ENCODE measurements around the gene ADARB1. TPM values are rescaled to one million over a fixed set of nuclear protein-coding genes. Genes with fewer than 3 reads are reported as not detected.

Gene ADARB1
- polyA plus RNA-seq, 4 donors: 1.1 to 8.3 (median 3.8) TPM

GRCh38 chr21:45088729-45089128 lies 14.3 kb downstream of the ADARB1 start:
- H3K9me3 ChIP-seq (ENCODE audit: control insufficient read depth in 2 of 2, insufficient read depth in 1 of 2, low read depth in 1 of 2, low read length in 1 of 2): no peaks in the 10 kb centered on the region
- no peak overlapping the region for H3K4me3 ChIP-seq (ENCODE audit: low read depth in 1 of 3, low read length in 3 of 3)
- no peaks in the 10 kb centered on the region for H3K27me3 ChIP-seq (ENCODE audit: control insufficient read depth in 3 of 3, insufficient read depth in 3 of 3, low read length in 3 of 3)
- H3K36me3 ChIP-seq (ENCODE audit: control insufficient read depth in 3 of 3, insufficient read depth in 2 of 3, low read depth in 1 of 3, low read length in 3 of 3): no peaks in the 10 kb centered on the region
- WGBS, 3 donors: 90 to 96% (median 95%) methylated on average over 8 of the region's 8 CpGs
- no peak for DNase-seq
- peaks cover 0 to 5% (median 0%) of the 10 kb centered on the region in 3 donors for H3K4me1 ChIP-seq (ENCODE audit: control insufficient read depth in 3 of 3, insufficient read depth in 2 of 3, low read depth in 1 of 3, low read length in 2 of 3)
- no peak overlapping the region for H3K27ac ChIP-seq (ENCODE audit: low read depth in 1 of 3, low read length in 2 of 3)
- no peak for FAIRE-seq

- H3K4me1 ChIP-seq (ENCODE audit: control insufficient read depth in 3 of 3, insufficient read depth in 2 of 3, low read depth in 1 of 3, low read length in 2 of 3): peaks cover 0 to 5% (median 0%) of the 10 kb centered on the region in 3 donors
Measured at GRCh38 chr21:45089964-45090363, 15.6 kb downstream of the ADARB1 start.

GRCh38 chr21:45090966-45091365 lies 16.6 kb downstream of the ADARB1 start:
- Histone ChIP-seq H3K9me3 (ENCODE audit: control insufficient read depth in 2 of 2, insufficient read depth in 1 of 2, low read depth in 1 of 2, low read length in 1 of 2) (no peaks in the 10 kb centered on the region), H3K36me3 (ENCODE audit: control insufficient read depth in 3 of 3, insufficient read depth in 2 of 3, low read depth in 1 of 3, low read length in 3 of 3) (no peaks in the 10 kb centered on the region), H3K4me3 (ENCODE audit: low read depth in 1 of 3, low read length in 3 of 3) (no peak overlapping the region), H3K4me1 (ENCODE audit: control insufficient read depth in 3 of 3, insufficient read depth in 2 of 3, low read depth in 1 of 3, low read length in 2 of 3) (peaks cover 0 to 5% (median 0%) of the 10 kb centered on the region in 3 donors), H3K27ac (ENCODE audit: low read depth in 1 of 3, low read length in 2 of 3) (no peak overlapping the region), H3K27me3 (ENCODE audit: control insufficient read depth in 3 of 3, insufficient read depth in 3 of 3, low read length in 3 of 3) (no peaks in the 10 kb centered on the region)
- DNase-seq: no peak
- FAIRE-seq: no peak
- 77 to 91% (median 87%) methylated on average over 4 of the region's 4 CpGs for WGBS, 3 donors

More at GRCh38 chr21:45089964-45090363, 15.6 kb downstream of the ADARB1 start:
- no peak for FAIRE-seq
- Histone ChIP-seq H3K4me3 (ENCODE audit: low read depth in 1 of 3, low read length in 3 of 3) (no peak overlapping the region), H3K27me3 (ENCODE audit: control insufficient read depth in 3 of 3, insufficient read depth in 3 of 3, low read length in 3 of 3) (no peaks in the 10 kb centered on the region), H3K36me3 (ENCODE audit: control insufficient read depth in 3 of 3, insufficient read depth in 2 of 3, low read depth in 1 of 3, low read length in 3 of 3) (no peaks in the 10 kb centered on the region), H3K27ac (ENCODE audit: low read depth in 1 of 3, low read length in 2 of 3) (no peak overlapping the region), H3K9me3 (ENCODE audit: control insufficient read depth in 2 of 2, insufficient read depth in 1 of 2, low read depth in 1 of 2, low read length in 1 of 2) (no peaks in the 10 kb centered on the region)
- DNase-seq: no peak
- WGBS, 3 donors: 73 to 82% (median 77%) methylated on average over 4 of the region's 4 CpGs

- DNase-seq (no peak), FAIRE-seq (no peak)
- no peak overlapping the region for H3K4me3 ChIP-seq (ENCODE audit: low read depth in 1 of 3, low read length in 3 of 3)
- 55 to 58% (median 57%) methylated on average over 7 of the region's 7 CpGs for WGBS, 3 donors
- H3K4me1 ChIP-seq (ENCODE audit: control insufficient read depth in 3 of 3, insufficient read depth in 2 of 3, low read depth in 1 of 3, low read length in 2 of 3): peaks cover 0 to 5% (median 0%) of the 10 kb centered on the region in 3 donors
- H3K9me3 ChIP-seq (ENCODE audit: control insufficient read depth in 2 of 2, insufficient read depth in 1 of 2, low read depth in 1 of 2, low read length in 1 of 2): no peaks in the 10 kb centered on the region
- H3K27me3 ChIP-seq (ENCODE audit: control insufficient read depth in 3 of 3, insufficient read depth in 3 of 3, low read length in 3 of 3): no peaks in the 10 kb centered on the region
- peak overlapping the region in 1 of 3 donors; percentile 12 for H3K27ac ChIP-seq (ENCODE audit: low read depth in 1 of 3, low read length in 2 of 3)
- no peaks in the 10 kb centered on the region for H3K36me3 ChIP-seq (ENCODE audit: control insufficient read depth in 3 of 3, insufficient read depth in 2 of 3, low read depth in 1 of 3, low read length in 3 of 3)
Measured at GRCh38 chr21:45091550-45092322, 17.4 kb downstream of the ADARB1 start.

- WGBS, 3 donors: 35 to 51% (median 39%) methylated on average over 10 to 12 of the region's 12 CpGs
- H3K9me3 ChIP-seq (ENCODE audit: control insufficient read depth in 2 of 2, insufficient read depth in 1 of 2, low read depth in 1 of 2, low read length in 1 of 2): no peaks in the 10 kb centered on the region
- H3K27ac ChIP-seq (ENCODE audit: low read depth in 1 of 3, low read length in 2 of 3): peak overlapping the region in 1 of 3 donors; percentile 53
- no peak overlapping the region for H3K4me3 ChIP-seq (ENCODE audit: low read depth in 1 of 3, low read length in 3 of 3)
- H3K4me1 ChIP-seq (ENCODE audit: control insufficient read depth in 3 of 3, insufficient read depth in 2 of 3, low read depth in 1 of 3, low read length in 2 of 3): peaks cover 0 to 5% (median 0%) of the 10 kb centered on the region in 3 donors
- DNase-seq: peak in 1 of 2 donors; percentile 27
- no peaks in the 10 kb centered on the region for H3K27me3 ChIP-seq (ENCODE audit: control insufficient read depth in 3 of 3, insufficient read depth in 3 of 3, low read length in 3 of 3)
- FAIRE-seq: no peak
- H3K36me3 ChIP-seq (ENCODE audit: control insufficient read depth in 3 of 3, insufficient read depth in 2 of 3, low read depth in 1 of 3, low read length in 3 of 3): no peaks in the 10 kb centered on the region
Measured at GRCh38 chr21:45093035-45093532, 18.7 kb downstream of the ADARB1 start.

- no peaks in the 10 kb centered on the region for H3K27me3 ChIP-seq (ENCODE audit: control insufficient read depth in 3 of 3, insufficient read depth in 3 of 3, low read length in 3 of 3)
- H3K9me3 ChIP-seq (ENCODE audit: control insufficient read depth in 2 of 2, insufficient read depth in 1 of 2, low read depth in 1 of 2, low read length in 1 of 2): no peaks in the 10 kb centered on the region
- H3K36me3 ChIP-seq (ENCODE audit: control insufficient read depth in 3 of 3, insufficient read depth in 2 of 3, low read depth in 1 of 3, low read length in 3 of 3): no peaks in the 10 kb centered on the region
- FAIRE-seq (no peak), DNase-seq (no peak)
- H3K27ac ChIP-seq (ENCODE audit: low read depth in 1 of 3, low read length in 2 of 3): no peak overlapping the region
- peaks cover 0 to 5% (median 0%) of the 10 kb centered on the region in 3 donors for H3K4me1 ChIP-seq (ENCODE audit: control insufficient read depth in 3 of 3, insufficient read depth in 2 of 3, low read depth in 1 of 3, low read length in 2 of 3)
- WGBS, 3 donors: 70 to 91% (median 86%) methylated on average over 7 of the region's 7 CpGs
- no peak overlapping the region for H3K4me3 ChIP-seq (ENCODE audit: low read depth in 1 of 3, low read length in 3 of 3)
Measured at GRCh38 chr21:45094412-45094811, 20.0 kb downstream of the ADARB1 start.

GRCh38 chr21:45095505-45095904 lies 21.1 kb downstream of the ADARB1 start:
- FAIRE-seq: no peak
- H3K9me3 ChIP-seq (ENCODE audit: control insufficient read depth in 2 of 2, insufficient read depth in 1 of 2, low read depth in 1 of 2, low read length in 1 of 2): no peaks in the 10 kb centered on the region
- DNase-seq: no peak
- no peaks in the 10 kb centered on the region for H3K36me3 ChIP-seq (ENCODE audit: control insufficient read depth in 3 of 3, insufficient read depth in 2 of 3, low read depth in 1 of 3, low read length in 3 of 3)
- WGBS, 3 donors: 82 to 89% (median 87%) methylated on average over 11 of the region's 11 CpGs
- H3K27me3 ChIP-seq (ENCODE audit: control insufficient read depth in 3 of 3, insufficient read depth in 3 of 3, low read length in 3 of 3): no peaks in the 10 kb centered on the region
- H3K4me1 ChIP-seq (ENCODE audit: control insufficient read depth in 3 of 3, insufficient read depth in 2 of 3, low read depth in 1 of 3, low read length in 2 of 3): peaks cover 0 to 5% (median 0%) of the 10 kb centered on the region in 3 donors
- H3K27ac ChIP-seq (ENCODE audit: low read depth in 1 of 3, low read length in 2 of 3): no peak overlapping the region
- H3K4me3 ChIP-seq (ENCODE audit: low read depth in 1 of 3, low read length in 3 of 3): no peak overlapping the region

GRCh38 chr21:45096217-45096616 lies 21.8 kb downstream of the ADARB1 start:
- no peak for FAIRE-seq
- no peak for DNase-seq
- H3K4me3 ChIP-seq (ENCODE audit: low read depth in 1 of 3, low read length in 3 of 3): no peak overlapping the region
- H3K9me3 ChIP-seq (ENCODE audit: control insufficient read depth in 2 of 2, insufficient read depth in 1 of 2, low read depth in 1 of 2, low read length in 1 of 2): no peaks in the 10 kb centered on the region
- 84 to 93% (median 84%) methylated on average over 5 of the region's 5 CpGs for WGBS, 3 donors
- no peak overlapping the region for H3K27ac ChIP-seq (ENCODE audit: low read depth in 1 of 3, low read length in 2 of 3)
- H3K36me3 ChIP-seq (ENCODE audit: control insufficient read depth in 3 of 3, insufficient read depth in 2 of 3, low read depth in 1 of 3, low read length in 3 of 3): no peaks in the 10 kb centered on the region
- H3K27me3 ChIP-seq (ENCODE audit: control insufficient read depth in 3 of 3, insufficient read depth in 3 of 3, low read length in 3 of 3): no peaks in the 10 kb centered on the region
- peaks cover 0 to 5% (median 0%) of the 10 kb centered on the region in 3 donors for H3K4me1 ChIP-seq (ENCODE audit: control insufficient read depth in 3 of 3, insufficient read depth in 2 of 3, low read depth in 1 of 3, low read length in 2 of 3)
